A549 treated with CpdA at 1 μM for 4 hours (cell line): ENCODE results near the gene SGCD. TPM values are rescaled to one million over a fixed set of nuclear protein-coding genes. Genes with fewer than 3 reads are reported as not detected.

Source experiments
- total RNA-seq: library from RNA; stranded (reverse); fragments of 200-300 nt; extraction: Qiagen RNA extraction; gene quantifications from 5 replicates; pipeline ENCODE4 v1.2.3, GENCODE V29; 2022; ENCODE audit warnings: low read depth

SGCD gene
- total RNA-seq: 3.7 to 5.2 TPM (median 4.3 TPM) in 5 replicates

GRCh38 chr5:156326718-156327259, at the start of gene SGCD:
Gene SGCD, plus strand, starts transcription at chr5:156327164.

